PC-3 (cell line): ENCODE results near the gene TUBE1.

Experiments
- EZH2 ChIP-seq: fragments of 300-600 bp; sonication (generic); IDR thresholded peaks from one replicate; pipeline ENCODE4 v1.6.1; 2017; ENCODE audit warnings: antibody characterized with exemption, mild to moderate bottlenecking, low read length; ENCODE audit not compliant: unreplicated experiment
- TF ChIP-seq, protein P1 (sequence below): fragments of 300-600 bp; sonication (generic); conservative IDR thresholded peaks from 2 replicates; pipeline ENCODE4 v1.5.1; 2017; ENCODE audit warnings: antibody characterized with exemption, low read depth, mild to moderate bottlenecking, low read length

DNA sequence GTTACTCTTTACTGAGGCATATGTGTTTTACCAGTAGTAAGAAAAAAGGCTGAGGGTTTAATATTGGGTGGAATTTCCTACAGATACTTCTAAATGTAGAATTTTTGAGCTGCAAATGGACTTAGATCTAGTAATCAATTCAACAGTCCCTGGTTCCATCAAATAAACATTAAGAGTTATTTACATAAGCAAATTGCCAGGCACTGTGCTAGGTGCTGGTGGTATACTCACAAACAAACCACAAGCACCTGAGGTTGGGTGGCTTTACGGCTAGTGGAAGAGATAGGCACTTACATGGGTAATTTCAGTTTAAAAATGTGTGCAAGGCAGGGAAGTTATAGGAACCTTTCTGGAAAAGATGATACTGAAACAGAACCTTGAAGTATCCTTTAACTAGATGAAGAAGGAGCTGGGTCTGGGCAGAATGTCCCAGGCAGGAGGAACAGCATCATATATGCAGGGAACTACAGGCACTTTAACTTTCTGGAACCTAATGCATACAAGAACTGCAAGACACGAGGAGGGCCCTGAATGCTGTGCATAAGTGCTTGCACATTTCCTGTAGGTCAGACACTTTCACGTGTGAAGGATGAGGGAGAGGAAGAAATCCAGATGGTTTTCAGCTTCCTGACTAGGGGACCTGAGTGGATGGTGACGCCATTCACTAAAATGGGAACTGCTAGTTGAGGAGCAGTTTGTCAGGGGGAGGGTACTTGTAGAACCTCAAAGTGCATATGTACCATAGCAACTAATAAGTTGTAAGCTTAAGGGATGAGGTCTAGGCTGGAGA is 28.8 kb downstream of the TUBE1 start:
- TF ChIP-seq, protein P1, sequence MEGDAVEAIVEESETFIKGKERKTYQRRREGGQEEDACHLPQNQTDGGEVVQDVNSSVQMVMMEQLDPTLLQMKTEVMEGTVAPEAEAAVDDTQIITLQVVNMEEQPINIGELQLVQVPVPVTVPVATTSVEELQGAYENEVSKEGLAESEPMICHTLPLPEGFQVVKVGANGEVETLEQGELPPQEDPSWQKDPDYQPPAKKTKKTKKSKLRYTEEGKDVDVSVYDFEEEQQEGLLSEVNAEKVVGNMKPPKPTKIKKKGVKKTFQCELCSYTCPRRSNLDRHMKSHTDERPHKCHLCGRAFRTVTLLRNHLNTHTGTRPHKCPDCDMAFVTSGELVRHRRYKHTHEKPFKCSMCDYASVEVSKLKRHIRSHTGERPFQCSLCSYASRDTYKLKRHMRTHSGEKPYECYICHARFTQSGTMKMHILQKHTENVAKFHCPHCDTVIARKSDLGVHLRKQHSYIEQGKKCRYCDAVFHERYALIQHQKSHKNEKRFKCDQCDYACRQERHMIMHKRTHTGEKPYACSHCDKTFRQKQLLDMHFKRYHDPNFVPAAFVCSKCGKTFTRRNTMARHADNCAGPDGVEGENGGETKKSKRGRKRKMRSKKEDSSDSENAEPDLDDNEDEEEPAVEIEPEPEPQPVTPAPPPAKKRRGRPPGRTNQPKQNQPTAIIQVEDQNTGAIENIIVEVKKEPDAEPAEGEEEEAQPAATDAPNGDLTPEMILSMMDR: no peak
- TF ChIP-seq EZH2: no peak
